COR-L47 (cell line): ENCODE data around the gene NEMF.
"Not testable (repeated sequence)": the region's sequence is repeated elsewhere in the genome, so short reads cannot be mapped to it uniquely, and the experiment has no call there.

Experiments
- DNase-seq: peaks from one replicate; lab custom pipeline; 2025; lab: John Stamatoyannopoulos, UW

The NEMF gene

DNA sequence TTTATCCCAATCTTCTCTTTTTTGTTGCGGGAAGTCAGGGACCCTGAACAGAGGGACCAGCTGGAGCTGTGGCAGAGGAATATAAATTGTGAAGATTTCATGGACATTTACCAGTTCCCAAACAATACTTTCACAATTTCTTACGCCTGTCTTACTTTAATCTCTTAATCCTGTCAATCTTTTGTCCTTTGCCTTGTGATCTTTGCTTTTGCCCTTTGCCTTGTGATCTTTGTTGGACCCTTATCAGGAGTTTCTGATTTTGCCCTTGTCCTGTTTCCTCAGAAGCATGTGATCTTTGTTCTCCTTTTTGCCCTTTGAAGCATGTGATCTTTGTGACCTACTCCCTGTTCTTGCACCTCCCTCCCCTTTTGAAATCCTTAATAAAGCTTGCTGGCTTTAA lies 36.5 kb downstream of the NEMF start:
- DNase-seq, result not testable (repeated sequence)

DNA sequence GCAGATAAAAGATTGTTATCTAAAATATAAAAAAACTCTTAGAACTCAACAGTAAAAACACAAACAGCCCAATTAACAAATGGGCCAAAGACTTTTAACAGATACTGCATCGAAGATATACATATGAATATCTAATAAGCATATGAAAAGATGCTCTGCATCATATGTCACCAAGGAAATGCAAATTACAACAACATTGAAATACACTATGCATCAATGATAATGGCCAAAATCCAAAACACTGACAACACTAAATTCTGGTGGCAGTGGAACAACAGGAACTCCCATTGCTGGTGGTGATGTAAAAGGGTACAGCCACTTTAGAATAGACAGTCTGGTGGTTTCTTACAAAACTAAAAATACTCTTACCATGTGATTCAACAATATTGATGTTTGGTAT lies 43.8 kb downstream of the NEMF start:
- DNase-seq, result no peak

DNA sequence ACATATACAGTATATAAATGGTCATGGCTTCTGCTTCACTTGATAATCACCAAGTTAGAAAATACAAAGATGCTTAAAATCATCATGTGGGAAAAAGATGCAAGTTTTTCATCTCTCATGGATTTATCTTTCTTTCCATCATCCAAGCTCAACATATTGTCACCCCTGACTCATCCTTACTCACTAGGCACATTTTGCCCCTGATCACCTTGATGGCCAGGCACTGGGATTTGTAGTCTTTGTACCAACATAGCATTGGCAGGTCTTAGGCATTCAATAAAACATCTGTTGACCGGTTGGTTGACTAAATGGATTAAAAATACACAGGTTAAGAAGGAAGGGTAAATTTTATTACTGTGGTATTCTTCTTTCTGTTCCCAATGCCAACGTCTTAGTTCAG lies 56.6 kb downstream of the NEMF start:
- no peak for DNase-seq

DNA sequence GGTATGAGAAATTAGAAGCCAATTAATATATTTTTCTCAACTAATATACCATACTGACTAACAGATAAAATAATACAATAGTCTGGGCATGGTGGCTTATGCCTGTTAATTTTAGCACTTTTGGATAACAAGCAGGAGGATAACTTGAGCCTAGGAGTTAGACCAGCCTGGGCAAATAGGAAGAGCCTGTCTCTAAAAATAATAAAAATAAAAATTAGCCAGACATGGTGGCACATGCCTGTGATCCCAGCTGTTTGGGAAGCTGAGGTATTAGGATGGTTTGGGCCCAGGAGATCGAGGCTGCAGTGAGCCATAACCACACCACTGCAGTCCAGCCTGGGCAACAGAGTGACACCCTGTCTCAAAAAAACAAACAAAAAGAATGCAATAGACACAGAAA lies 60.0 kb downstream of the NEMF start:
- DNase-seq, result no peak

DNA sequence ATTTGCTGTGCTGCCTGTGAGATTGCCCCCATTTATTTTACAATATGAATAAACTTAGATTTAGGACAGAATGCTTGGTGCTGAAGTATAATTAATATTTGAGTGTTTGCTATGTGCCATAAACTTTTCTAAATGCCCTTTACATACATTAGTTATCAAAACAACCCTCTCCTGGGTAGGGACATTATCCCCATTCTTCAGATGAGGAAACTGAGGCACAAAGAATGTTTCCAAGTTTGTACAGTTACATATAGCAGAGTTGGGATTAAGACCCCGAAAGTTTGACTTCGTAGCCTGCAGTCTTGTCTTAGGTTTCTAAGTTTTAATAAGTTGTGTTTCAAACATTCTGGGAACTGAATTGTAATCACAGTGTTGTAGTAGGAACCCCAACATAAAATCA lies 66.3 kb downstream of the NEMF start:
- DNase-seq, result no peak

DNA sequence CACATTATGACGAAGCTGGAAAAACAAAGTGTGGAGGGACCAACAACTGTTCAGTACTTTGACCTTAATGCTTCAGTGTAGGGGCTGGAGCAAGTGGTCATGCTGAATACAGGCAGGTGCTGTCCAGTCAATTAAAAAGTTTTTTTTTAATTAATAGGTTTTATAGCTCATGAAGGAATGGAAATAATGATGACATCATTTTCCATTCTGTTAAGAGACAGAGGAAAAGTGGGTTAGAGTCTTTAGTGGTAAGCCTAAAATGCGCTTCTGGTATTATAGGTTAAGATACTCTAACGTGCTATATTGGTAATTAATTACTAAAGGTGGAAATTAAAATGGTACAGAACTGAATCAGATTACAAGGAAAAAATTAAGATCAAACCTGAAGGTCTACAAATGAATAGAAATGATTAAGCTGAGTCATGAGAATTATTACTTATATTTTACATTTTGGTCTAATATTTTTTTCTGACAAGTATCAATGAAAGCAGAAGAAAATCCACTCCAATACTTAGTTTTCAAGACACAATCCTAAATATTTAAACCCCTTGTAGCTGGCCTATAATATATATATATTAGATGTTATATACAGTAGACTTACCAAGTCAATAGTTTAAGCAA lies 69.1 kb downstream of the NEMF start:
- DNase-seq, result no peak

DNA sequence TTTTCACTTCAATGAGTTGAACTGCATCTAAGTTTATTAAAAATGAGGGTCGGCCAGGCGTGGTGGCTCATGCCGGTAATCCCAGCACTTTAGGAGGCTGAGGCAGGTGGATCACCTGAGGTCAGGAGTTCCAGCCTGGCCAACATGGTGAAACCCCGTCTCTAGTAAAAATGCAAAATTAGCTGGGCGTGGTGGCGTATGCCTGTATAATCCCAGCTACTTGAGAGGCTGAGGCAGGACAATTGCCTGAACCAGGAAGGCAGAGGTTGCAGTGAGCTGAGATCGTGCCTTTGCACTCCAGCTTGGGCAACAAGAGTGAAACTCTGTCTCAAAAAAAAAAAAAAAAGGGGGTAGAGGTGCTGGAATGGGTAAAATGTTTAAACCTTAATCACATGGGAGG lies 71.5 kb downstream of the NEMF start:
- DNase-seq, result not testable (repeated sequence)

DNA sequence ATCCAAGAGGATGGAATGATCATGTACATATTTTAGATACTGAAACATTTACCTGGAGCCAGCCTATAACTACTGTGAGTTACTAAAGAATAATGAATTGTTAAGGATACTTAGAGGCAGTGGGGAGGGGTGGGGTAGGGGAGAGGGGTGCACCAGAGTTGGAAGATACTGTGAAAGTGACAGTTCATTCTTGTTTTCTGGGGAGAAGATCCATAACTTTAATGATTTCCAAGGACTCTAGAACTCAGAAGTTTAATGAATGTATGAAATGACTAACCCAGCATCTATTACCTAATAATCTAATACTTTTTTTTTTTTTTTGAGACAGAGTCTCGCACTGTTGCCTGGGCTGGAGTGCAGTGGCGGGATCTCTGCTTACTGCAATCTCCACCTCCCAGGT lies 74.2 kb downstream of the NEMF start:
- DNase-seq, result no peak

DNA sequence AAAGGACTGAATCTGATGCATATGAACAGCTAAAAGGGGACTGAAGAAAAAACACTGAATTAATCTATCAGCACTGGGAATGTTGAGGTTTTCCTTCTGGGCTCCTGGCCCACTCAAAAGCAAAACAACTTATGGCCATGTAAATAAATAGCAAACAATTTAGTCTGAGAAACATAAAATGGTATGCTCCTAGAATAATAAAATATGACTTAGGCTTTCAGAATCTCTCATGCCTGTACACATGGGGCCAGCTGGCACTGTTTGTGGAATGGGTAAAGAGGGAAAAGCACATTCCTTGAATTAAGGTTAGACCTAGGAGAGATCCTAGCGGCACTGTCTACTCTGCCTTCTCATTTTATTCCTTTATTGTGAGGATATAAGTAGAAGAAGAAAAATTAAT lies 78.5 kb downstream of the NEMF start:
- DNase-seq, result no peak

DNA sequence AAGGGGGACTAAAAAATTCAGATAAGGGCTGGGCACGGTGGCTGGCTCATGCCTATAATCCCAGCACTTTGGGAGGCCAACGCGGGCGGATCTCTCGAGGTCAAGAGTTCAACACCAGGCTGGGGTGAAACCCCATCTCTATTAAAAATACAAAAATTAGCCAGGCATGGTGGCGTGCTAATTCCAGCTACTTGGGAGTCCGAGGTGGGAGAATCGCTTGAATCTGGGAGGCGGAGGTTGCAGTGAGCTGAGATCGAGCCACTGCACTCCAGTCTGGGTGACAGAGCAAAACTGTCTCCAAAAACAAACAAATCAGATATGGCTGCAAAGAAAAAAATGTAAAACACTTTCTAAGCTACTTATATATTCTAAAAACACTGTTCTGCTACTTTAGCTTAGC lies 80.9 kb downstream of the NEMF start:
- not testable (repeated sequence) for DNase-seq

DNA sequence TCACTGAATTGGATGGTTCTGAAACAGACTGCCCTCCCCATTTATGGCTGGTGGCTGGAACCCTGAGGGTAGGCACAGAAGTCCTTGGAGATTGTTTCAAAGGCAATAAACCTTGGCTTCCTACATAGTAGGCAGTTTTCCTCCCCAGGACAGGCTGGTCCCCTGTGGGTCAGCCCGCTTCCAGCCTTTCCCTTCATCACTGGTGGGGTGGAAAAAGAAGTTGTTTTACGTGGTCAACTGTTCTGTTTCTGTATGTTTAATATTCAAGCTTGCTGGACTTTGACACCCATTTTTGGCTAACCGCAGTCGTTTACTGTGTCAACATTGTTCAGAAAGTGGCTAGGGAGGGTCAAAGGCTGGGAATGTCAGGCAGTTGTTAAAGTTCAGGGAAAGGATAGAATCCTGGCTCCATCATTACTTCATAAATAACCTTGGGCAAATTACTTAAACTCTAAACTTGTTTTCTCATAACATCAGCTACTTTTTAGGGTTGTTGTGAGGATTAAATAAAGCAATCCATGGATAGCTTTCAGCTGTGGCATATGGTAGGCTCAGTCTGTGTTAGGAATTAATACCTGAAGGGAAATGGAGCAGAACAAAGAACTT lies 82.3 kb downstream of the NEMF start:
- DNase-seq, result no peak

DNA sequence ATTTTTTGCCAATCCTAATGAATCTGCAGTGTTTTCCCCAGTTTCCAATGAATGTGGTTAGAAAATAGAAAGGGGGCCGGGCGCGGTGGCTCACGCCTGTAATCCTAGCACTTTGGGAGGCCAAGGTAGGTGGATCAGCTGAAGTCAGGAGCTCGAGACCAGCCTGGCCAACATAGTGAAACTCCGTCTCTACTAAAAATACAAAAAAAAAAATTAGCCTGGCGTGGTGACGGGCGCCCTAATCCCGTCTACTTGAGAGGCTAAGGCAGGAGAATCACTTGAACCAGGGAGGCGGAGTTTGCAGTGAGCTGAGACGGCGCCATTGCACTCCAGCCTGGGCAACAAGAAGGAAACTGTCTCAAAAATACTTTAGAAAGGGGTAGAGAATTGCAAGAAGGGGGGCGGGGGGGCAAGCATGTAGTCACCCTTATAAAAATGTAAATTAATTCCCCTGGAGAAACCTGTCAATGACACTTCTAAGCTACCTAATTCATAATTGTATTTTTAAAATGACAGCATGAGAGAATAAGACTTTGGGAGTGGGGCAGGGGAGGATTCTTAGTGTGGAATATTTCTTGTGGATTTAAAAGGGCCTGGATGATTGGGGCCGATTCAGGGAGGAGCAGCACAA lies 82.9 kb downstream of the NEMF start:
- DNase-seq, result no peak

DNA sequence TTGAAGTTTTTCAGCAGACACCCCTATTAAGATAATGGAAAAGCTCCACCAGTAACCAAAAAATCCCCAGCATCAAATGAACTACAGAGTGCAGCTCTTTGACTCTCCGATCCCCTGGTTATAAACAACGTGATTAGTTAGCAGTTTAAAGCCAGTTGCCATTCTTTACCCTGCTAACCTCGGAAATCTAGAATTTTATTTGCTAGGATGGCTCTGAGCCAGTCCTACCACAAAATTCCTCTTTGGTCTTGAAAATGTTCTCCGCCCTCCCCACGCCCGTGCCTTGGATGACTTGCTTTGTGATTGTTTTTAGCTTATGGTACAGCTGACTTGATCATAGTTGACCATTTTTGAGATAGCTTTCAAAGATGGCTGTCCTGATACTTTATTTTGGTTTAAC lies 83.4 kb downstream of the NEMF start:
- no peak for DNase-seq

DNA sequence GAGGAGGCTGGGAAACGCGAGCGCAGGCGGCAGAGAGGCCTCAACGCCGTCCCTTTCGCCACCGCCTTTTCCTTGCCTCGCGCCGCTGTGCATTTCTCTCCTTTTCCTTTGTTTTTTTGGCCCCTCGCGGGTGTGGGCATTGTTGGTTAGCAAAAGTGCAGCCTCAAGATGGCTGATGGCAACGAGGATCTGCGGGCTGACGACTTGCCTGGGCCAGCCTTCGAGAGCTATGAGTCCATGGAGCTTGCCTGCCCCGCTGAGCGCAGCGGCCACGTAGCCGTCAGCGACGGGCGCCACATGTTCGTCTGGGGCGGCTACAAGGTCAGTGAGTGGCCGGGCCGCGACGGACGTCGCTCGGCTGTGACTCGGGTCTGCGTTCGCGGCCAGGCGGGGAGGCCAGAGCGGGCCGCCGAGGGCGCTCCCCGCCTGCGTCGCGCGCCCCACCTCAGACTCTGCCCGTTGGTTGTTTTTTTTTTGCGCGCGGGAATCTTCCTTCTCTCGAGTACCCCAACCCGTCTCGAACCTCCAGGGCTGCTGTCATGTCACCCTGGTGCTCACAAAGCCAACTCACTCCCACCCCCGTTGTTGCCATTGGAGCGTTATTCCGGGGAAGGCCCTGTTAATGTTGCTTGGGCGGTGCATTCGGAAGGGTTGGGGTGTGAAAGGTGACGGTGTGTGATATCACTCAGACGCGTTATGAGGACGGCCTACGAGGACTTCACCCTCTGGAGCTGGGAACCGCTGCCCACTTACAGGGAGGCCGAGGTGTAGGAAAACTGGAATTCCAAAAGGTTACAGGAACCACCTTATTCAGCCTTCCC lies 84.1 kb downstream of the NEMF start:
- peak; percentile 12 for DNase-seq

DNA sequence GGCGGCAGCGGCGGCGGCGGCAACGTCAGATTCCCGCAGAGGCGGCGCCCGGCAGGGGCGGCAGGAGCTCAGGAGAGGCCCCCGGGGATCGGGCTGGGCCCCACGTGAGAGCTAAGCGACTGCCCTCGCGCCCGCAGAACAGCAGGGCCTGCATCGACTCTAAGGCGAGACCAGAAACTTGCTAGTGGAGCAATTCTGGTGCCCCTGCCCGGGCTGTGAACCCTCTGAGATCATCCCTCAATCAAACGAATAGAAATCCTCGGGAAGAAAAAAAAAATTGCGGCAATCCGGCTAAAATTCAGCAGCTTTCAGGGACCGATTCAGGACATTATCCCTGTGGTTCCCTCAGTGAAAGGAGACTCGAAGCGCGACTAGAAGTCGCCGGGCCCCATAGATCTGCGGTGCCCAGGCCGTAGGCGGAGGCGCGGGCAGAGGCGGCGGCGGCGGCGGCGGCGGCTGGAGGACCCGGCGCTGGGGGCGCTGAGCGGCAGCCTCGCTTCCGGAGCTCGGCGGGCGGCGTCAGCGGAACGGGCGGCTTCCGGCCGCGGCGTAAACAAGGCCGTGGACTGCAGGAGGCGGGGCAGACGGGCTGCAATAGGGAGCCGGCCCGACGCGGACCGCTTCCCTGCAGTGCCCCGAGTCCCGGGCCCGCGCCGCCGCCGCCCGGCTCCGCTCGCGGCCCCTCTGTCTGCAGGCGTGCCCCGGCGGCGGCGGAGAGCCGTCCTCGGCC lies 84.9 kb downstream of the NEMF start, which contains the start of gene KLHDC2:
Gene KLHDC2, plus strand, starts transcription at position 583 of the 730 bp plus-strand sequence. CDS start 316 bp downstream, outside the sequence.
- DNase-seq, result peak; percentile 81

DNA sequence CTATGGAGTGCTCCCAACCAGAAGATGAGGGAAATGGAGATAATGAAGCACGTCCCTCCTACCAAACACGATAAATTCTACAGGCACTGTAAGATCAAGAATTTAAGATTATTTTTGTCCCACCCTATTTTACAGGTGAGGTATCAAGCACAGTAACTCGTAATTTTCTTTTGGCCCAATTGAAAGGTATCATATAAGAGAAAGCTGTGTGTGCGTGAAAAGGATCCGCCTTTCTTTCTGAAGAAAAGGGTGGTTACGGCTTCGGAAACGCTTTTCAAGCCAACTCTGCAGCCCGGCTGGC lies 85.4 kb downstream of the NEMF start:
- DNase-seq, result no peak

DNA sequence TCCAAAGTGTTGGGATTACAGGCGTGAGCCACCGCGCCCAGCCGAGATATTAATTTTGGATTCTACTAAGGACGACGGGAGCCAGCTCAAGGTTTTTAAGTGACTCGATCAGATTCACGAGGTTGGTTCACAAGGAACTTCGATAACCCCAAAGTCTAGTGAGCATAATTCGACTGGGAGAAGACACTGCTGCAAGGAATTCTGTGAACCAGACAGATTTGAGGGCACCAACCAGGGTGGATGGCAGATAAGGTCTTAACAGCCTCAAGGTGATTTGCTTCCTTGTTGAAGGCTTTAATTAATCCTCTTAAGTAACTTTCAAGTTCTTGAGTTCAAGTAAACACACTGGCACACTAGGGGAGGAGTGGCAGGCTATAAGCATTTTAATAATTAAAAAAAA lies 85.7 kb downstream of the NEMF start:
- DNase-seq, result no peak

DNA sequence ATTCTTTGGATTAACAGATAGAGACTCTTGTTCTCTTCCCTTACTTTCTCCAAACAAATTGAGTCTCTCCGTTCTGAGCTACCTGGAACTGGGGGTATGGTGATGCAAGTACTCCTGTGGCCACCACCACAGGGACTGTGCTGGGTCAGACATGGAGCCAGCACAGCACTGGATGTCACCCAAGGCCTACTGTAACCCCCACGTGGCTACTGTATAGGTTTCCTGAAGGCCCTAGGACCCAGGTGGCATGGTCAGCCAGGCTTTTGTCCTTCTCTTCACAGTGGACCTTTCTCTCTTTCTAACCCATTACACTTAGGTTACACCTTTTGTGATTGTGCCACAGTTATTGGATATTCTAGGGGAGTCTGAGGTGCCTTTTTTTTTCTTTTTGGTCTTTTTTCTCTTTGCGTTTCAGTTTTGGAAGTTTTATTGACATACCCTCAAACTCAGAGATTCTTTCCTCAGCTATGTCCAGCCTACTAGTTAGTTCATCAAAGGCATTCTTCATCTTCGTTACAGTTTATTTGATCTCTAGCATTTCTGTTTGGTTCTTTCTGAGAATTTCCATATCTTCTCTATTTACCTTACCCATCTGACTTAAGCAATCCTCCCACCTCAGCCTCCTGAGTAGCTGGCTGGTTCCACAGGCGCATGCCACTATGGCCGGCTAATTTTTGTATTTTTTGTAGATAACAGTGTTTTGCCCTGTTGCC lies 90.6 kb downstream of the NEMF start:
- no peak for DNase-seq

DNA sequence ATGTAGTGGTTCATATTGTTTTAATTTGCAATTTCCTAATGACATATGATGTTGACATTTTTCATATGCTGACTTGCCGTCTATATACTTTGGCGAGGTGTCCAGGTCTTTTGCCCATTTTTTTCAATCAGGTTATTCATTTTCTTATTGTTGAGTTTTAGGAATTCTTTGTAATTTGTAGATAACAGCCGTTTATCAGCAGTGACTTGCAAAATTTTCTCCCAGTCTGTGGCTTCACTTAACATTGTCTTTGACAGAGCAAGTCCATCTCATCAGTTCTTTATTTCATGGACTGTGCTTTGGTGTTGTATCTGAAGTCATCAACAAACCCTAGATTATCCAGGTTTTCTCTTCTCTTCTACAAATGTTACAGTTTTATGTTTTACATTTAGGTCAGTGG lies 97.2 kb downstream of the NEMF start:
- DNase-seq, result no peak

DNA sequence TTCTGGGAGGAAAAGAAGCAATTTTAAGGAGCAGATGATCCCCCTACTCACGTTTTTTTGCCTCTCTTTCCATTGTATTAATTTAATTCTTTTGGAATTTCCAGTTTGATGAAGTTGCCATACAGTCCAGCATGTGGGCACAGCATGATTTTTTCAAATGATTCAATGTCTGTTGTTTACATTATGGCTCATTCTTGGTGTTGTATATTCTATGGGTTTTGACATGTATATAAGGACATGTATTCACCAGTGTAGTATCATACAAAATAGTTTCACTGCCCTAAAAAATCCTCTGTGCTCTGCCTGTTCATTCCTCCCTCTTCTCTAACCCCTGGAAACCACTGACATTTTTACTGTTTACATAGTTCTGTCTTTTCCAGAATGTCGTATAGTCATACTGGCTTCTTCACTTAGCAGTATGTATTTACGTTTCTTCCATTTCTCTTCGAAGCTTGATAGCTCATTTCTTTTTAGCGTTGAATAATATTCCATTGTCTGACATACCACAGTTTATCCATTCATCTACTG lies 98.0 kb downstream of the NEMF start:
- no peak for DNase-seq

DNA sequence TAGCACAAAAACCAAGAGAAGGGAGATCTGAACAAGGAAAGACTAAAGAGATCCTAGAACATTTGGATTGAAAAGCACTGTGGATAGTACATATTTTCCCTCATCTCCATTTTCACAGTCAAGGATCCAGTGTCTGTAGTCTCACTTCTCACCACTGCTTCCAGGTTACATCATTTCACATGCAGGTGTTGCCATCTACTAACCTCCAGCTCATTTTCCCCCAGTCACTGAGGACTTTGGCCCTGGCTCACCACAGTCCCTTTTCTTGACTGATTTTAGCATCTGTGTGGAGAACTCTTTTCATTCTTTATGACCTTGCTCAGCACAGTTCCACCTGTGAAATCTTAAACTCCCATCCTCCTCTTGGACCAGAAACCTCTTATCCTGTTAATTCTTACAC lies 106.1 kb downstream of the NEMF start:
- not testable (repeated sequence) for DNase-seq
